ENCODE results near the gene MKRN1.
"Not testable (repeated sequence)": the region's sequence is repeated elsewhere in the genome, so short reads cannot be mapped to it uniquely, and the experiment has no call there.

The MKRN1 gene

GRCh38 chr7:140433396-140433795, 45.9 kb downstream of the MKRN1 start:
- TF ChIP-seq ZNF274 (IDR thresholded peaks at IDR 0.05; ENCODE audit: low read depth, low read length) = no peak
- H3K4me3 ChIP-seq (ENCODE audit: low read length) = no peak overlapping the region

- no peak overlapping the region for H3K4me3 ChIP-seq (ENCODE audit: low read length)
- TF ChIP-seq ZNF274 (IDR thresholded peaks at IDR 0.05; ENCODE audit: low read depth, low read length) = no peak
These were observed 53.2 kb downstream of the MKRN1 start for GRCh38 chr7:140426130-140426529.

- no peak overlapping the region for H3K4me3 ChIP-seq (ENCODE audit: low read length)
- no peak for TF ChIP-seq ZNF274 (IDR thresholded peaks at IDR 0.05; ENCODE audit: low read depth, low read length)
These were observed 53.6 kb downstream of the MKRN1 start for GRCh38 chr7:140425718-140426117.

GRCh38 chr7:140423501-140423900, 55.8 kb downstream of the MKRN1 start:
- no peak overlapping the region for H3K4me3 ChIP-seq (ENCODE audit: low read length)
- TF ChIP-seq ZNF274 (IDR thresholded peaks at IDR 0.05; ENCODE audit: low read depth, low read length) = no peak

- no peak overlapping the region for H3K4me3 ChIP-seq (ENCODE audit: low read length)
- no peak for TF ChIP-seq ZNF274 (IDR thresholded peaks at IDR 0.05; ENCODE audit: low read depth, low read length)
These were observed 57.8 kb downstream of the MKRN1 start for GRCh38 chr7:140421521-140421920.

GRCh38 chr7:140418653-140419052, 60.7 kb downstream of the MKRN1 start:
- H3K4me3 ChIP-seq (ENCODE audit: low read length) = no peak overlapping the region
- no peak for TF ChIP-seq ZNF274 (IDR thresholded peaks at IDR 0.05; ENCODE audit: low read depth, low read length)

- not testable (repeated sequence) for H3K4me3 ChIP-seq (ENCODE audit: low read length)
These were observed 61.2 kb downstream of the MKRN1 start for GRCh38 chr7:140418156-140418472.

GRCh38 chr7:140417456-140418155, 61.7 kb downstream of the MKRN1 start:
- H3K4me3 ChIP-seq (ENCODE audit: low read length) = no peak overlapping the region
- TF ChIP-seq ZNF274 (IDR thresholded peaks at IDR 0.05; ENCODE audit: low read depth, low read length) = no peak

GRCh38 chr7:140416560-140416959, 62.7 kb downstream of the MKRN1 start:
- no peak overlapping the region for H3K4me3 ChIP-seq (ENCODE audit: low read length)
- TF ChIP-seq ZNF274 (IDR thresholded peaks at IDR 0.05; ENCODE audit: low read depth, low read length) = no peak

- H3K4me3 ChIP-seq (ENCODE audit: low read length) = not testable (repeated sequence)
These were observed 63.5 kb downstream of the MKRN1 start for GRCh38 chr7:140415816-140416215.

GRCh38 chr7:140415361-140415760, 63.9 kb downstream of the MKRN1 start:
- TF ChIP-seq ZNF274 (IDR thresholded peaks at IDR 0.05; ENCODE audit: low read depth, low read length) = no peak
- no peak overlapping the region for H3K4me3 ChIP-seq (ENCODE audit: low read length)

GRCh38 chr7:140404565-140405065, 74.7 kb downstream of the MKRN1 start:
- H3K4me3 ChIP-seq (ENCODE audit: low read length) = no peak overlapping the region
- no peak for TF ChIP-seq ZNF274 (IDR thresholded peaks at IDR 0.05; ENCODE audit: low read depth, low read length)

- H3K4me3 ChIP-seq (ENCODE audit: low read length) = peak within 1 kb of the TSS; percentile 39; the same call in 1 of the 2 replicates
These were observed 75.3 kb downstream of the MKRN1 start, which contains the start of gene RAB19 for GRCh38 chr7:140403878-140404564. RAB19 (plus strand) TSS chr7:140404058; CDS start chr7:140407647, 3,589 bp downstream.

More at GRCh38 chr7:140403878-140404564, 75.3 kb downstream of the MKRN1 start, which contains the start of gene RAB19:
- TF ChIP-seq ZNF274 (IDR thresholded peaks at IDR 0.05; ENCODE audit: low read depth, low read length) = no peak

Measured in GM08714 (cell line).